GM19452 (cell line): ENCODE results near the gene PRIM2.
"Not testable (repeated sequence)": the region's sequence is repeated elsewhere in the genome, so short reads cannot be mapped to it uniquely, and the experiment has no call there.

ENCODE experiments used
- ATAC-seq: cut with Tn5 transposase; IDR thresholded peaks from one replicate; pipeline ENCODE4 v1.9.1; 2021; ENCODE audit not compliant: unreplicated experiment

PRIM2 gene

DNA sequence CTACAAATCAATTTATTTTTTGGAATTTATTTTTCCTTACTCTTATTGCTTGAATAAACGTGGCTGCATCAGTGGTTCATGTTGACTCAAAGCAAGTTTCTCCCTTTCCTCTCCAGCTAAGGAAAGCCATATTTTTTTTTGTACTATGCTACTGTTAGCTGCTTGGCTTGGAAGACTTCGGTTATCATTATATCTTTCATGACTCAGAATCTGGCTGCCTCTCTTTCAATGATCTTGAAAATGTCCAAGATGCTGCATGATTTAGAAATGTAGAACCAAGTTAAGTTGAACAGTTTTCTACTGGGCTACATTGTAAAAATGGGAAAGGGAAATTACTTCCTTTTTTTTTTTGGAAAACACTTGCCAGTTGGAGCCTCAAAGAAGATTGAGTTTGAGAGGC is 44.9 kb downstream of the PRIM2 start:
- not testable (repeated sequence) for ATAC-seq

DNA sequence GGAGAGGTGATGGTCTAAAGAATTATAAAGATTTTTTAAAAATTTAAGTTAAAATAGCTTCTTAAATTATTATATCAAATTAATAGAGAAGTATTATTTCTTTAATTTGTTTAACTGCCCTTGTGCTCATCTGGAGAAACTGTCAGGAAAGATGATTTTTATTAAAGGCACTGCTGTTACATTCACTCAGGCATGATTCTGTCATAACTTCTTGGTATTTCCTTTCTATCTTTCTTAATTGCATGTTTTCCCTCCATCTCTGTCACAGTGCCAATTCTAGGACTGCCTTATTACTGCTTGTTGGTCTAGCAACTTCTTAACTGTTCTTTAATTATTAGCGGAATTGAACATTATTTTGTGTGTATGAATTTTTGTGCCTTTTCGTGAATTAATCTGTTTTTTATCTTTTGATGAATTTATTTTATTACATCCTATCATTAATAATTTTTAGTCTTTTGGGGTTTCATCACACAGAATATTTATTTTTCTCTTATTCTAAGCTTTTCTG is 47.7 kb downstream of the PRIM2 start:
- ATAC-seq = not testable (repeated sequence)

DNA sequence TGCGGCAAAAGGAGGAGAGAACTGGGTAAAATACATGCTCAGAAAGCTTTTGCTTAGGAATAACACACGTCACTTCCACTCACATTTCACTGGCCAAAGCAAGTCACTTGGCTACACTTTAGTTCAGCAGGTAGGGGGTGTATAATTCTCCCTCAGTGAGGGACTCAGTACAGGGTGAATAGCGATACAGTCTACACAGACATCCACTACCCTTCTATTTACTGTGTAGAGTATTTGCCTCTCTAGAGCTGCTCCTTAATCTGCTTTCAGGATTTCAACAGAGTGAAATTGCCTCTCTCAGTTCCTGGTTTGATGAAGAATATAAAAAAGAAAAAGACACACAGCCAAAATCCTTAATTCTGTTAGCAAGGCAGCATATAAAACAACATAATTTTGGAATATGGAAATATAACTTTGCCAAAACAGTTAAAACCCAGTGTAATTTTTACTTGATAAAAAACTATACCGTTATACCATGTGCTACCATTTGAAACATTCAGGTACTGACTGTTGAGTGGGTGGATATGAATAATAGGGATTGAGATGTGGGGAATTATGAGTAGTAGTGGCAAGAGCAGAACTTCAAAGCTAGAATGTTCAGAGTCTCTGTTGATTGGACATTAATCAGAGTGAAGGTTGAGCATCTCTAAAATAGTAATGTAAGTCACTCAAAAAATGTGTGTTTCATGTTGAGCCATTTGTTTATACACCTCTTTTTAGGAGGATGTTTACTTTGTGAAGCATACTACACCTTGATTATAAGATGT is 51.7 kb downstream of the PRIM2 start:
- not testable (repeated sequence) for ATAC-seq

DNA sequence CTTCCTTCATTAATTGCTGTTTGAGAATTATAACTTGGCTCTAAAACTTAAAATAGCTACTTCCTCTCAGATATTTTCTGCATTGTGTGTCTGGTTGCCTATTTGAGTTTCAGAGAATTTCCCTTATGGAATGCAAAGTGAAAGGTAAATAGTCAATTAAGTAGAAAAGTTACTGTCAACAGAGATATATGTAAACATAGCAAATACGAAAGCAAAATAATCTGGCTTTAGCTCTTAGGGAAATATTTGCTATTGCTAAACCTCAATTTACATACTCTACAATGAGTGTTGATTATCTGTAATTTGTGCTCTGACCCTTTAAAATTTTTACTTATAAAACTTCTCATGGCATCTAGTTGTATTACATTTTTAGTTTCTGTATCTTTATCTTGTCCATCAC is 54.3 kb downstream of the PRIM2 start:
- not testable (repeated sequence) for ATAC-seq

DNA sequence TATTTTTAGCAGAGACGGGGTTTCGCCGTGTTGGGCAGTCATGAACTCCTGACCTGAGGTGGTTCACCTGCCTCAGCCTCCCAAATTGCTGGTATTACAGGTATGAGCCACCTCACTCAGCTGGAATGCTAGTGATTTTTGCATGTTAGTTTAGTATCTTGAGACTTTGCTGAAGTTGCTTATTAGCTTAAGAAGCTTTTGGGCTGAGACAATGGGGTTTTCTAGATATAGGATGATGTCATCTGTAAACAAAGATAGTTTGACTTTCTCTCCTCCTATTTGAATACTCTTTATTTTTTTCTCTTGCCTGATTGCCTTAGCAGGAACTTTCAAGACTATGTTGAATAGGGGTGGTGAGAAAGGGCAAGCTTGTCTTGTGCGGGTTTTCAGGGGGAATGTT is 57.3 kb downstream of the PRIM2 start:
- not testable (repeated sequence) for ATAC-seq

DNA sequence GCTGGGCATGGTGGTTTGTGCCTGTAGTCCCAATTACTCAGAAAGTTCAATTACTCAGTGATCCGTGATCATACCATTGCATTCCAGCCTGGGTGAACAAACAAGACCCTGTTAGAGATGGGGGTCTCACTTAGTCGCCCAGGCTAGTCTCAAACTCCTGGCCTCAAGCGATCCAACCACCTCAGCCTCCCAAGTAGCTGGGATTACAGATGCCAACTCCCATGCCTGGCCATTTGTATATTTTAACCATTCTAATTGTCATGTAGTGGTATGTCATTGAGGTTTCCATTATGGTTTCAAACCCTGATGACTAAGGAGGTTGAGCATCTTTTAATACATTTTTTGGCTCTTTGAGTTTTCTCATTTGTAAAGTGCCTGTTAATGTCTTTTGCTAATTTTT is 58.7 kb downstream of the PRIM2 start:
- not testable (repeated sequence) for ATAC-seq

DNA sequence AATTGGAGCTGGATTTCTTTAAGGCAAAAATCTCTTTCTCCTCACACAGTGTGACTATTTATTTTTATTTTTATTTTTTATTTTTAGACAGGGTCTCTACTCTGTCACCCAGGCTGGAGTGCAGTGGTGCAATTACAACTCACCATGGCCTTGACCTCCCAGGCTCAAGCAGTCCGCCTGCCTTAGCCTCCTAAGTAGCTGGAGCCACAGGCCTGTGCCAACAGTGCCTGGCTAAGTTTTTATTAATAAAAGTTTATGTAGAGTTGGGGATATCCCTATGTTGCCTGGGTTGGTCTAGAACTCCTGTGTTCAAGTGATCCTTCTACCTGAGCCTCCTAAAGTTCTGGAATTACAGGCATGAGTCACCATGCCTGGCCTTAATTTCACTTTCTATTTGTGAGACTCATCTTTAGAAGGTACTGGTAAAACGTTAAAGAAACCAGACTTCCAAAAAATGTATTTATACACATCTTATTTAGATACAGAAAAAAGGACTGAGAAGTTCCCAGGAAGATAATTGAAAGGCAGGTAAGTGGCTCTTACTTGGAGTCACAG is 71.7 kb downstream of the PRIM2 start:
- ATAC-seq = not testable (repeated sequence)

DNA sequence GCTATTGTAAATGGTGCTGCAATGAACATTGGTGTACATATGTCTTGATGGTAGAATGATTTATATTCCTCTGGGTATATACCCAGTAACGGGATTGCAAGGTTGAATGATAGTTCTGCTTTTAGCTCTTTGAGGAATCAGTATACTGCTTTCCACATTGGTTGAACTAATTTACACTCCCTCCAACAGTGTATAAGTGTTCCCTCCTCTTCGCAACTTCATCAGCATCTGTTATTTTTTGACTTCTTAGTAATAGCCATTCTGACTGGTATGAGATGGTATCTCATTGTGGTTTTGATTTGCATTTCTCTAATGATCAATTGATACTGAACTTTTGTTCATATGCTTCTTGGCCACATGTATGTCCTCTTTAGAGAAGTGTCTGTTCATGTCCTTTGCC is 73.4 kb downstream of the PRIM2 start:
- ATAC-seq = not testable (repeated sequence)

DNA sequence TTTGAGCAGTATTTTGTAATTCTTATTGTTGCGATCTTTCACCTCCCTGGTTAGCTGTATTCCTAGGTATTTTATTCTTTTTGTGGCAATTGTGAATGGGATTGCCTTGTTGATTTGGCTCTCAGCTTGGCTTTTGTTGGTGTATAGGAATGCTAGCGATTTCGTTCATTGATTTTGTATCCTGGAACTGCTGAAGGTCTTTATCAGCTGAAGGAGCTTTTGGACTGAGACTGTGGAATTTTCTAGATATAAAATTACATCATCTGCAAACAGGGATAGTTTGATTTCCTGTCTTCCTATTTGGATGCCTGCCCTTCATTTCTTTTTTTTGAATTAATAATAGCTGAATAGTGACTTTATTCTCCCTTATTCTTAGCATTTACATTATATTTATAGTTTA is 74.6 kb downstream of the PRIM2 start:
- not testable (repeated sequence) for ATAC-seq

DNA sequence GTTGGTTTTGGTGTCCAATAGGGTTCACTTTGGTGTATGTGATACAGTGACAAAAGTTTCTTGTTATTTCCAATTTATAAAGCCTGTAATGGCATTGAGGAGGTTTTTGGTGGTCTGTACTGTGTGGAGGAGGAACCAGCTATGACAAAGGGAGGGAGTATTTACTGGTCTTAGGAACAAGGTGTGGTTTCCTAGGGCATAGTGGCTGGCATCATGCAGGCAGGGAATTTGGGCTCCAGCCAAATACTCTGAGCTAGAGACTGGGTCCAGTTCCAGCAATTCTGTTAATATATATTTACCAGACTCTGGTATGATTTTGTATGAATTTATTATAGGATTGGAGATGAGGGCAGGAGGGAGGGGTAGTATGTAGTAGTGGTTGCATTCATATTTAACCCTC is 101.9 kb downstream of the PRIM2 start:
- not testable (repeated sequence) for ATAC-seq

DNA sequence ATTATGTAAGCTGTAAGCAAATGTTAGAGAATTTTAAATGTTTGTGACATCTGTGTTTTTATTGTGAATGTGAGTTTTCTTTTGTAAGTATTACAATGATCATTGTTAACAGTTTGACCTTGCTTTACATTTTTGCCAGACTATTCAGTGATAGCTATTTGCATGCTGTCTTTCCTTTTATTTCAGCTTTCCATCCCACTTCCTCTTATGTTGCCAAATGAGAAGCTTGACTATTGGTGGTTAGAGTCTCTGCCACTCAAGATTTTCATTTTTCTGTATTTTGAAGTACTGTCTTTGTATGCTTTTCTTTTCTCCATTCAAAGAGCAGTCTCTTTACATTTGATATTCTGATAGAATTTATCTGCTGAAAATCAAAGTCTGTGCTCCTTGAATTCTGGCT is 104.1 kb downstream of the PRIM2 start:
- no peak for ATAC-seq

DNA sequence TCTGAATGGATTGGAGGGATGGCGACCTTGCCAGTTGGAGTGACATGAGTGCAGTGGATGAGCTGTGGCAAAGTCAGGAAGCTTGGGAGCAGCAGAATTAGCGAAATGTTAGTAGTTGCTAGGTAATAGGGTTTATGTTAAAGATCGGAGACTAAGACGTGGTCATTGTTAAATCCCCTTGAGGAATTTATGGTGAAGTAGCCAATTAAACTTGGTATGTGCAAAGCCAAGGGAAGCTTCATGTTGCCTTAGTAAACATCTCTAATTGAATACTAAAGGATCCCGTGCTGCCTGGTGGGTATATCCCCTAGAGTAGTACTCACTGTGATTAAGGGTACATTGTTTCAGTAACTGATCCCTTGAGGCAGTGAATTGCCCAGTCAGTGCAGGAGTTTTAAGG is 106.0 kb downstream of the PRIM2 start:
- no peak for ATAC-seq

DNA sequence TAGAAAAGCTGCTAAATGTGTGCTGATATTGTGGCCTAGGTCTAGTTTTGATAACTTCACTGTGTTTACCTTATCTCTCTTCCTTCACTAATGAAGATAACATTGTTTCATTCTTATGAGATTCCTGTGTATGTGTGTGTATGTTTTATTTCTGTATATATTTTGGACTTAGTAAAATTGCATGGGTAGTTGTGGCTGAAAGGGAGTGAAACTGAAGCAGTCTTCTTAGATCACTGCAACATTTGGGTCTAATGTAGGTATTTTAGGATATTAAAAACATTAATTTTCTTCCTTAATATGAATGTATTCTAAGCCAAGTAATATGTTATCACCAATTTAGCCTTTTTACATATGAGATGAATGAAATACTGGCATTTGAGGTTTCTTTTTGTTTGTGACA is 114.3 kb downstream of the PRIM2 start:
- not testable (repeated sequence) for ATAC-seq

DNA sequence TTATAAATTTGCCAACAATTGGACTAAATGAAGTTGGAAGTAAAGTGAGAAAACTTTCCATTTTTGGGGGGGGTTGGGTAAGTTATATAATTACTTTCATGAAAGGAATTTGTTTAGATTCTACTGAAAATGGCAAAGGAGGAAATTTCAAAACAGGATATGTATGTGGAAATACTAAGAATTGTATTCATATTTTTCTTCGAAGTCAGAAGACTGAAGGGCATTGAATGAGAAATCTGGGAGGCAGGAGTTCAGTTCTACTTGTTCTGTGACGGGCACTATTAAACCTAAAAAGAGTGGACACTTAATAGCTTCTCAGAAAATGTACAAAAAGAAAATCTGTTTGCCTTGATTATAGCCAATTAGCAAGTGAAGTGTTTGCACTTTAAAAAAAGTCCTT is 114.7 kb downstream of the PRIM2 start:
- ATAC-seq = no peak

DNA sequence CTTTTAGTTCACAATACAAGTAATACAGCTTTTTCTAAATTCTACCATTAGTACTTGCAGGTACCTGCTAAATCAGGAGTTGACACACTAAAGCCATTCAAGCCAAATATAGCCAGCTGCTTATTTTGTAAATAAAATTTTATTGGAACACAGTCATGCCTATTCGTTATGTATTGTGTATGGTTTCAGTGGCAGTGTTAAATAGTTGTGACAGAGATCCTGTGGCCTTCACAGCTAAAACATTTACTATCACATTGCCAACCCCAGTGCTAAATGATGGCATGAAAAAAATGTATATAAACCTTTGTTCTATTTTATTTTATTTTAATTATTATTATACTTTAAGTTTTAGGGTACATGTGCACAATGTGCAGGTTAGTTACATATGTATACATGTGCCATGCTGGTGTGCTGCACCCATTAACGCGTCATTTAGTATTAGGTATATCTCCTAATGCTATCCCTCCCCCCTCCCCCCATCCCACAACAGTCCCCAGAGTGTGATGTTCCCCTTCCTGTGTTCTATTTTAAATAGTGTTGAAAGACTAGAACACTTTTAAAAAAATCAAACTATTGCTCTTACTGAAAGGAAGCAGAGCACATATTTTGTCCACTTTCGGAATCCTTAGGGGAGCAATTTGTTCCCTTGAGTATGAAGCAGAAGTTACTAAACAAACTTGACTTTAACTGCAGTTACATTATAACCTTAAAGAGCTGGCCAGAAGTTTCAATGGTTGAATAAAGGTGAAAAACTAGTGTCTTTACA is 115.7 kb downstream of the PRIM2 start:
- peak; percentile 75 for ATAC-seq

DNA sequence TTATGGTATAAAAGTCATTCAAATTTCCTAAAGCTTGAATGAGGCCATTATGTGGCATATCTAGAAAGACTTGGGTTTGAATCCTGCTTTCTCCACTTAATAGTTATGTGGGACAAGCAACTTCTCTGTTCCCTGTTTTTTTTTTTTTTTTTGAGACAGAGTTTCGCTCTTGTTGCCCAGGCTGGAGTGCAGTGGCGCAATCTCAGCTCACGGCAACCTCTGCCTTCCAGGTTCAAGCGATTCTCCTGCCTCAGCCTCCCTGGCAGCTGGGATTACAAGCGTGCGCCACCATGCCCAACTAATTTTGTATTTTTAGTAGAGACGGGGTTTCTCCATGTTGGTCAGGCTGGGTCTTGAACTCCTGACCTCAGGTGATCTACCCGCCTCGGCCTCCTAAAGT is 116.4 kb downstream of the PRIM2 start:
- not testable (repeated sequence) for ATAC-seq

DNA sequence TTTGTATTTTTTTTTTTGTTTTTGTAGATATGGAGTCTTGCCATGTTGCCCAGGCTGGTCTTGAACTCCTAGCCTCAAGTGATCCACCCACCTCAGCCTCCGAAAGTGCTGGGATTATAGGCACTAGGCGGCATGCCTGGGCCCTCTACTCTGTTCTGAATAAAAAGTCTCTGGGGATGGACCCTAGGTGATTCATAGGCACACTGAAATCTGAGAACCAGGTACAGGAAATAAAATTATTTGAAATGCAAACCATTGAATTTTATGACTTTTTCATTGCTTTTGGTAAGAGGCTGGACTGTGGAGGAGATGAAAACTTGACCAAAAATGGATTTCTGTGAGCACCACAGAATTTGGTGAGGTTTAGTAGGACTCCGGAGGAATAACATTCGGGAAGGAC is 117.5 kb downstream of the PRIM2 start:
- ATAC-seq = no peak

DNA sequence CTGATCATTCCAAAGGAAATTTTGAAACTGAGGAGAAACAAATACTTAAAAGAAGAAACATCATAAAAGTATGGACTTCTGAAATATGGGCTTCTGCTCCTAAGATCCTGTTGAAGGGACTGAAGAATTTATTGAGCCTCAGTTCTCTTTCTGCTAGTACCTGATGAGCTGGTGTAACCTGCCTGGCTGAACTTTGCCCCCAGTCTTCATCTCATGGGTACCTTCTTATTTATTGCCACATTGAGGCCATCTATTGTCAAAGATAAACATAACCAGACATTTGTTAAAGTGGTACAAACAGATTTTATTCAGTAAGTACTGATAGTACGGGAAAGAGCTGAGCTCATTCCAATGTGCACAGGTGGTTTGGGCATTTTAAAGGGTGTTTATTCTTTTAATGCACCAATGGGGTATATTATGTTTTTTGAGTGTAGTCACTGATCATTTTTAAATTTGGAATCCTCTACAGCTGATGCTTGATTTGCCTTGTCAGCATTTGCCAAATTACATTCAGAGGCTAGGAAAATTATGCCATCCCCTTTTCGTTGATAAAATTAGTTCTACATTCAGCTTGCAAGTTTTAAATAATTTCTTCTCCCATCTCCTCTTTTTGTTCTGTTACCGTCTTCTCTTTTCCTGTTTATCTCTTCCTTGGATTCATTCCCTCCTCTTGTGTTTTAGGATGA is 118.2 kb downstream of the PRIM2 start:
- no peak for ATAC-seq

DNA sequence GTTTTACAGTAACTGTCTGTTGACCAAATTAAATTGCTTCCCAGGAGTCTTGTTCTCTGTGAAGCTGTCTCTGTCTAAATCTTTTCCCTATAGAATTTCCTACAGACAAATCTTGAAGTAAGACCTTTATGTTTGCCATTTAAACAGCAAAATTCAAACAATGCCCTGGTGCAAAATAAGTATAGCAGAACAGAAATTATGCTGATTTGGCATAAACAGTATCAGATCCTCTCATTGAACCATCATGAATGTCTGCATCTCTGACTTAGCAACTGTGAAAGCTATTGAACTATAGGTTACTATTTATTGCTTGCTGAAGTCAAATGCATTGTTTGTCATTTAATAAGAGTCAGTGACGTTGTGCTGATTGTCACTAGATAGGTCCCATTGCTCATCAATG is 123.3 kb downstream of the PRIM2 start:
- not testable (repeated sequence) for ATAC-seq

DNA sequence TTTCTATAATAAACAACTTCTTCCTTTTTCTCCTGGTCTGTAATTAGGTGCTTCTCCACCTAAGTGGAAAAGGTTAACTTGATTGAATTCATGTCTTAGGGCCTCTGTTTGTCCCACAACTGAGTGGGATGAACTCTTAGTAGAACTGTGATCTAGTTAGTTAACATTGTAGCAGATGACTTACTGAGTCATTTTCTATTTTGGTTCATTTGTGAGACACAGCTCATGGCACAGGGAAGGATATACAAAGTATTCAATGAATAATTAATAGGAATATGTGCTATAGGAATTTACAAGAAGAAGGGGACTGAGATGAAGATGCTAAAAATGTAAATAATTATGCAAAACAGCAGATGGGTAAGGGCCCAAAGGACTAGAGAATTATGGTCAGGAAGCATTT is 124.7 kb downstream of the PRIM2 start:
- ATAC-seq = not testable (repeated sequence)

DNA sequence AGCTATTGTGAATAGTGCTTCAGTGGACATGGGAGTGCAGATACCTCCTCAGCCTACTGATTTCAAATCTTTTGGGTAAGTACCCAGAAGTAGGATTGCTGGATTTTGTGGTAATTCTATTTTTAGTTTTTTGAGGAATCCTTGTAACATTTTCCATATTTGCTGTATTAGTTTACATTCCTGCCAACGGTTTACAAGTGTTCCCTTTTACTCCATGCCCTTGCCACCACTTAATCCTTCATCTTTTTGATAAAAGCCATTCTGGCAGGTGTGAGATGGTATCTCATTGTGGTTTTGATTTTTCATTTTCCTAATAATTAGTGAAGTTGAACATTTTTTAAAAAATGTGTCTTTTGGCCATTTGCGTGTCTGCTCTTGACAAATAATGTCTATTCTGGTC is 125.8 kb downstream of the PRIM2 start:
- ATAC-seq = not testable (repeated sequence)
